Body of pancreas (tissue), 4 donors: ENCODE results near the gene LRAT. TPM values are rescaled to one million over a fixed set of nuclear protein-coding genes. Genes with fewer than 3 reads are reported as not detected.

ENCODE experiments used
- ATAC-seq: fragments of 150-250 bp; one replicate; pipeline ENCODE4 v1.9.1; 2016
- DNase-seq, 4 donors: peaks; one replicate each; pipeline ENCODE4 v3.0.0-alpha.2; 2019
- H3K27ac ChIP-seq, 4 donors: fragments of 200-600 bp; sonication (generic); 1 replicate in 3 of 4; 2 replicates in 1 of 4; pipeline versions ENCODE4 v1.5.1 to v1.6.1; 2016 to 2019; ENCODE audit warnings: mild to moderate bottlenecking in 1 of 4, mixed read lengths in 1 of 4, moderate library complexity in 1 of 4
- H3K27me3 ChIP-seq, 2 donors: fragments of 200-600 bp; sonication (generic); one replicate each; pipeline ENCODE4 v1.6.0; 2016; ENCODE audit warnings: mild to moderate bottlenecking in 1 of 2
- H3K36me3 ChIP-seq, 2 donors: fragments of 200-600 bp; sonication (generic); replicated peaks in 1 of 2; 2 replicates each; pipeline ENCODE4 v1.5.1; 2016; ENCODE audit warnings: low read depth in 2 of 2; ENCODE audit not compliant: insufficient read depth in 1 of 2
- H3K4me1 ChIP-seq: fragments of 200-600 bp; sonication (generic); one replicate; pipeline ENCODE4 v1.6.0; 2016
- H3K4me3 ChIP-seq, 2 donors: fragments of 200-600 bp; sonication (generic); 1 replicate in 1 of 2; 2 replicates in 1 of 2; pipeline ENCODE4 v1.5.1; 2016 to 2019
- H3K9me3 ChIP-seq, 3 donors: fragments of 200-600 bp; sonication (generic); 1 replicate in 2 of 3; 2 replicates in 1 of 3; pipeline ENCODE4 v1.5.1; 2016
- POLR2A ChIP-seq, 3 donors: fragments of 450-650 bp; IDR thresholded peaks; one replicate each; pipeline ENCODE4 v1.6.1; 2016; ENCODE audit warnings: antibody characterized with exemption in 3 of 3, mild to moderate bottlenecking in 2 of 3
- WGBS, 2 donors: methylation state at CpG; one replicate each; pipeline ENCODE4 v1.1.5; 2017; 5-methylcytosine and 5-hydroxymethylcytosine counted together
- intact Hi-C: fragments of 100-400 bp; cut with DNase I; formaldehyde crosslinking; loops from one replicate; pipeline ENCODE4 v1.15.1; 2023
- total RNA-seq, 2 donors: library from RNA; depleted of rRNA; stranded (reverse); fragments of >200 nt; gene quantifications; one replicate each; pipeline ENCODE4 v1.1.0, GENCODE V29; 2016
- TF ChIP-seq, protein P1 (sequence below), 7 experiments: fragments of 450-650 bp in 4 of 7; fragments of 200-600 bp in 3 of 7; sonication (generic) in 3 of 7; IDR thresholded peaks; one replicate each; pipeline ENCODE4 v1.5.1; 2016 to 2019; ENCODE audit warnings: antibody characterized with exemption in 7 of 7

Gene LRAT
- total RNA-seq, 2 donors from 2014 or later: 0.78 TPM; not detected in 1

DNA sequence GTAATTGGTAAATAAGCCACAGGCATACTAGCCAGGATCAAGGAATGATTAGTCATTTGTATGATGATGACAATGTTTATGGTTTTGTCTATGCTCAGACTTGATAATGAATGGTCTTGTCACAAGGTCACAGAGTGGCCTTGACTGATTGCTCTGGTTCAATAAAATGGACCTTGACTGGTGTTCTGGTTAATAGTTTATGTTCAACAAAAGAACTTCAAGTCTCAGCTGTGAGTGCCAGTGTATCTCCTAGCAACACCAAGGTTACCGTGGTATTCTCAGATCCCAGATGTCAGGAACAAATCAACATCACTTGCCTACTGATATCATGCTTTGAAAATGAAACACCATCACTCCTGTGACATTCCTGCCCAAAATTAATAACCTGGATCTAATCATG, 16.3 kb upstream of the LRAT start:
- no peaks in the 10 kb centered on the region for H3K4me1 ChIP-seq
- no peak overlapping the region for H3K27ac ChIP-seq
- no peaks in the 10 kb centered on the region for H3K36me3 ChIP-seq
- ATAC-seq (no peak), DNase-seq (no peak)
- intact Hi-C loops: no loop called here
- TF ChIP-seq POLR2A (IDR thresholded peaks at IDR 0.05): no peak
- TF ChIP-seq, protein P1, sequence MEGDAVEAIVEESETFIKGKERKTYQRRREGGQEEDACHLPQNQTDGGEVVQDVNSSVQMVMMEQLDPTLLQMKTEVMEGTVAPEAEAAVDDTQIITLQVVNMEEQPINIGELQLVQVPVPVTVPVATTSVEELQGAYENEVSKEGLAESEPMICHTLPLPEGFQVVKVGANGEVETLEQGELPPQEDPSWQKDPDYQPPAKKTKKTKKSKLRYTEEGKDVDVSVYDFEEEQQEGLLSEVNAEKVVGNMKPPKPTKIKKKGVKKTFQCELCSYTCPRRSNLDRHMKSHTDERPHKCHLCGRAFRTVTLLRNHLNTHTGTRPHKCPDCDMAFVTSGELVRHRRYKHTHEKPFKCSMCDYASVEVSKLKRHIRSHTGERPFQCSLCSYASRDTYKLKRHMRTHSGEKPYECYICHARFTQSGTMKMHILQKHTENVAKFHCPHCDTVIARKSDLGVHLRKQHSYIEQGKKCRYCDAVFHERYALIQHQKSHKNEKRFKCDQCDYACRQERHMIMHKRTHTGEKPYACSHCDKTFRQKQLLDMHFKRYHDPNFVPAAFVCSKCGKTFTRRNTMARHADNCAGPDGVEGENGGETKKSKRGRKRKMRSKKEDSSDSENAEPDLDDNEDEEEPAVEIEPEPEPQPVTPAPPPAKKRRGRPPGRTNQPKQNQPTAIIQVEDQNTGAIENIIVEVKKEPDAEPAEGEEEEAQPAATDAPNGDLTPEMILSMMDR (IDR thresholded peaks at IDR 0.05): no peak
- 11 to 22% methylated on average over 1 of the region's 1 CpG for WGBS, 2 donors
- H3K4me3 ChIP-seq: no peak overlapping the region
- no peaks in the 10 kb centered on the region for H3K9me3 ChIP-seq
- no peaks in the 10 kb centered on the region for H3K27me3 ChIP-seq

GRCh38 chr4:154731756-154732155, 12.0 kb upstream of the LRAT start:
- Histone ChIP-seq H3K4me1 (no peaks in the 10 kb centered on the region), H3K27me3 (no peaks in the 10 kb centered on the region), H3K27ac (no peak overlapping the region), H3K9me3 (no peaks in the 10 kb centered on the region), H3K4me3 (no peak overlapping the region), H3K36me3 (no peaks in the 10 kb centered on the region)
- DNase-seq (no peak), ATAC-seq (no peak)
- TF ChIP-seq, protein P1 (IDR thresholded peaks at IDR 0.05): no peak
- TF ChIP-seq POLR2A (IDR thresholded peaks at IDR 0.05): no peak
- intact Hi-C loops: no loop called here

DNA sequence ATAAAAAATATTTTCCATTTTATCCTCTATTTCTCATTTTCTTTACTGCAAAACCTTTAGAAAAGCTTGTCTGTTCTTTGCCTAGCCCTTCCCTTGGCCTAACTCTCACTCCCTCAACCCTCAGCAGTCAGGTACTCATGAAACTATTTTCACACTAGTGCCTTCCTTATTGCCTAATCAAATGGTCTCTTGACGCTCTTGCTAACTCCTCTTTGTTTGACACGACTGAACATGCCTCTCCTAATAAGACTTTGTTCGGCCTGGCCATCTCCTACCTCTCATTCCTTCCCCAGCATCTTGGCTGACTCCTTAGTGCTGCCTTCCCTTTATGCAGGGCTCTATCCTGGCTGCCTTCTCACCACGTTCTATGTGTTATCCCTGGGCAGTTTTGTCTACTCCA, 11.1 kb upstream of the LRAT start:
- H3K4me1 ChIP-seq: no peaks in the 10 kb centered on the region
- 80 to 90% methylated on average over 4 of the region's 4 CpGs for whole genome bisulfite sequencing, 2 donors
- ATAC-seq (no peak), DNase-seq (no peak)
- no peak overlapping the region for H3K27ac ChIP-seq
- no peak overlapping the region for H3K4me3 ChIP-seq
- TF ChIP-seq POLR2A (IDR thresholded peaks at IDR 0.05): no peak
- TF ChIP-seq, protein P1 (IDR thresholded peaks at IDR 0.05): no peak
- no peaks in the 10 kb centered on the region for H3K36me3 ChIP-seq
- intact Hi-C loops: no loop called here
- H3K9me3 ChIP-seq: no peaks in the 10 kb centered on the region
- no peaks in the 10 kb centered on the region for H3K27me3 ChIP-seq

DNA sequence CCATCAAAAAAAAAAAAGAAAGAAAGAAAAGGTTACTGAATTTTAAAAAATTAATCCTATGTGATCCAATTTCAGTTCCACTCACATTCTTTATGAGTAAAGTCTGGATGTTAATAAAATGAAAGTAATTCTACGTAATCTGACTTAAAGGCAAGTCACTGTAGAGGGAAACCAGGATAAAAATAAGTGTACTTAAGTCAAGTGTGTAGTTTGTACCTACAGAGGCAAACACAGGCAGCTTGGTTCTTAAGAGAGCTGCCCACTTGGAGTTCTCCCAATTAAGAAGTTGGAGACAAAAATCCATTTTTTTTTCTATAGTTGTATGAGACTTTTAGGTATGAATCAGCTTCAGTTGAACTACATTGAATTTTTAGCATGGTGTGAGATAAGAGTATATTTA, 7.0 kb upstream of the LRAT start:
- Histone ChIP-seq H3K27ac (no peak overlapping the region), H3K27me3 (no peaks in the 10 kb centered on the region), H3K4me3 (no peak overlapping the region), H3K4me1 (no peaks in the 10 kb centered on the region), H3K9me3 (no peaks in the 10 kb centered on the region), H3K36me3 (no peaks in the 10 kb centered on the region)
- 75 to 81% methylated on average over 1 of the region's 1 CpG for WGBS, 2 donors
- DNase-seq (no peak), ATAC-seq (no peak)
- intact Hi-C loops: no loop called here
- TF ChIP-seq, protein P1 (IDR thresholded peaks at IDR 0.05): no peak
- no peak for TF ChIP-seq POLR2A (IDR thresholded peaks at IDR 0.05)

DNA sequence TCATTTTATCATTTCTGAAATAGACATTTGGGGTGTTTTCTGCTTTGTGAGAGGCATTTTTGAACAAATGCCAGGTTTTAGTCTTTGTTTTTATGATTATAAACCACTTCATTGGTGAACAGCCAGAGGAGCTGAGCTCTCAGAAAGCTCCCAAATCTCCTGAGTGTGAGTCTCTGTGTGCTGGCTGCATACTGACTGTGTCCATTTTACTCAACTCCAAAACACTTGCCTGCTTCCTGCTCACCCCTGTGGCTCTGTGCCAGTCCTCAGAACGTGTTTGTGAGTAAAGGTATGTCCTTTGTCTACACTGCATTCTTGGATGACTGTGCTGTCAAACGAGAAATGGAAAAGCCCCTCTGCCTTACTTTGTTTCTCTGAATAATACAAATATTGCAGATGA, 5.4 kb upstream of the LRAT start:
- Histone ChIP-seq H3K4me3 (no peak overlapping the region), H3K9me3 (no peaks in the 10 kb centered on the region), H3K36me3 (no peaks in the 10 kb centered on the region), H3K27ac (no peak overlapping the region), H3K27me3 (peaks cover 0 to 3% of the 10 kb centered on the region in 2 donors), H3K4me1 (peaks cover 16% of the 10 kb centered on the region)
- intact Hi-C loops: no loop called here
- ATAC-seq: no peak
- 9 to 25% methylated on average over 2 of the region's 2 CpGs for WGBS, 2 donors
- no peak for TF ChIP-seq POLR2A (IDR thresholded peaks at IDR 0.05)
- TF ChIP-seq, protein P1 (IDR thresholded peaks at IDR 0.05): no peak
- no peak for DNase-seq
